GM12892 (cell line): ENCODE data around the gene HNRNPM.

ENCODE experiments used
- DNase-seq: peaks from one replicate; pipeline ENCODE4 v3.0.0; 2011; ENCODE audit not compliant: insufficient read length
- FAIRE-seq: peaks from 2 replicates; lab custom pipeline; 2011; peaks lifted over from hg19 to GRCh38; lab: Jason Lieb, UNC
- POLR2A ChIP-seq: IDR thresholded peaks from 2 replicates; pipeline ENCODE4 v1.6.1; 2011; ENCODE audit warnings: low read depth, low read length, control low read depth
- POLR2AphosphoS5 ChIP-seq: IDR thresholded peaks from 2 replicates; pipeline ENCODE4 v1.6.1; 2011; ENCODE audit warnings: low read depth, low read length, control low read depth
- TAF1 ChIP-seq: IDR thresholded peaks from 2 replicates; pipeline ENCODE4 v1.6.1; 2011; ENCODE audit warnings: low read depth, mild to moderate bottlenecking, control low read depth, low read length, borderline replicate concordance

HNRNPM gene

GRCh38 chr19:8526345-8527091 lies 81.7 kb downstream of the HNRNPM start:
- no peak for TF ChIP-seq POLR2AphosphoS5
- TF ChIP-seq TAF1 = no peak
- TF ChIP-seq POLR2A = no peak
- DNase-seq (no peak), FAIRE-seq (no peak)

GRCh38 chr19:8528500-8528899 lies 83.7 kb downstream of the HNRNPM start:
- DNase-seq (no peak), FAIRE-seq (no peak)
- TF ChIP-seq TAF1 = no peak
- TF ChIP-seq POLR2AphosphoS5 = no peak
- no peak for TF ChIP-seq POLR2A

GRCh38 chr19:8529369-8530006 lies 84.7 kb downstream of the HNRNPM start:
- FAIRE-seq = no peak
- no peak for DNase-seq
- TF ChIP-seq POLR2AphosphoS5 = no peak
- TF ChIP-seq POLR2A = no peak
- no peak for TF ChIP-seq TAF1

- TF ChIP-seq POLR2A (no peak), TAF1 (no peak), POLR2AphosphoS5 (no peak)
- DNase-seq = no peak
- no peak for FAIRE-seq
These were observed 85.4 kb downstream of the HNRNPM start for GRCh38 chr19:8530061-8530679.

GRCh38 chr19:8531470-8531869 lies 86.7 kb downstream of the HNRNPM start:
- FAIRE-seq (no peak), DNase-seq (no peak)
- TF ChIP-seq TAF1 = no peak
- no peak for TF ChIP-seq POLR2A
- no peak for TF ChIP-seq POLR2AphosphoS5

- TF ChIP-seq POLR2A (no peak), POLR2AphosphoS5 (no peak)
- no peak for FAIRE-seq
- DNase-seq = no peak
These were observed 87.5 kb downstream of the HNRNPM start for GRCh38 chr19:8532225-8532624.

GRCh38 chr19:8536282-8536681 lies 91.5 kb downstream of the HNRNPM start:
- DNase-seq (no peak), FAIRE-seq (no peak)
- TF ChIP-seq POLR2A (no peak), TAF1 (no peak), POLR2AphosphoS5 (no peak)

- no peak for FAIRE-seq
- DNase-seq = no peak
- TF ChIP-seq TAF1 = no peak
- no peak for TF ChIP-seq POLR2A
- no peak for TF ChIP-seq POLR2AphosphoS5
These were observed 92.3 kb downstream of the HNRNPM start for GRCh38 chr19:8537099-8537498.
